ENCODE measurements around the gene COL6A1. TPM values are rescaled to one million over a fixed set of nuclear protein-coding genes. Genes with fewer than 3 reads are reported as not detected.
A peak's percentile ranks its signal among the peaks of the same experiment; 100 is the strongest.

Gene COL6A1
- total RNA-seq, 2 donors from 2014 or later = 814 to 1,189 TPM

DNA sequence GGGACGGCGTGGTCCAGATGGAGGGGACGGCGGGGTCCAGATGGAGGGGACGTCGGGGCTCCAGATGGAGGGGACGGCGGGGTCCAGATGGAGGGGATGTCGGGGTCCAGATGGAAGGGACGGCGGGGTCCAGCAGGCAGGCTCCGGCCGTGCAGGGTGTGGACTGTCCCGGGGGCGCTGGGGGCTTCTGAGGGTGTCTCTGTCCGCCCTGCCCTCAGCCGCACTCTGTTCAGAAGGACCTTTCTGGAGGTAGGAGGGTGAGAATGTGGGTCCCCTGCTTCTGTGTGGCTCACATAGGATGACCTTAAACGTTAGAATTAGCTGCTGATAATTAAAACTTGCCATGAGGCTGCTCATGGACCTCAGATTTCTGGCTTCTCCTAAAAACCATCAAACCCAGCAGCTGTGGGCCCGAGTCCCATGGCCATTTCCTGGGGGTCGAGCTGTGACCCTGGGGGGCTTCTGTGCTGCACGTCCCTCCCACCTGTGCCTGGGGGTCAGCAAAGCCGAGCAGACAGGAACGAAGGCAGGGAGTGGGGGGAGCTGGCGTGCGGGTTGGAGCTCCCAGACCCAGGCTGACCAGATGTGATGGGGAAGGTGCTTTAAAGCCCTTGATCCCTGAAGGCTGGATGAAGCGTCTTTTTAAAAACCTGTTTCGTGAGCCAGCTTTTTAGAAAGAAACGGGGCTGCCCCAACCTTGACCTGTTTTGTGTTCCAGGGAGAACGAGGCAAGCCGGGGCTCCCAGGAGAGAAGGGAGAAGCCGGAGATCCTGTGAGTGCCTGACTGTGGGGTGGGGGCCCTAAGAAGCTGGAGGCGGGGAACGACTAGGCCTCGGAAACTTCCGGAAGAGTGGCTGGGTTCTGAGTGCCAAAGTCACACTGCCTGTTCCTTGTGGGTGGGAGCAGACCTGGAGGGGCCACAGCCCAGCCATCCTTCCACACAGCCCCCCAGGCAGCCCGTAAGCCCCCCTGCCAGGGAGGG is 7.1 kb downstream of the COL6A1 start:
- Histone ChIP-seq H3K27me3 (replicated peaks; ENCODE audit: insufficient read depth) (no peaks in the 10 kb centered on the region), H3K4me3 (no peak overlapping the region), H3K27ac (no peak overlapping the region), H3K9me3 (no peaks in the 10 kb centered on the region), H3K36me3 (peaks cover 70% of the 10 kb centered on the region), H3K4me1 (ENCODE audit: control insufficient read depth in 1 of 2, low read depth in 2 of 2) (peaks cover 8 to 46% of the 10 kb centered on the region in 2 donors)
- TF ChIP-seq, protein P1, sequence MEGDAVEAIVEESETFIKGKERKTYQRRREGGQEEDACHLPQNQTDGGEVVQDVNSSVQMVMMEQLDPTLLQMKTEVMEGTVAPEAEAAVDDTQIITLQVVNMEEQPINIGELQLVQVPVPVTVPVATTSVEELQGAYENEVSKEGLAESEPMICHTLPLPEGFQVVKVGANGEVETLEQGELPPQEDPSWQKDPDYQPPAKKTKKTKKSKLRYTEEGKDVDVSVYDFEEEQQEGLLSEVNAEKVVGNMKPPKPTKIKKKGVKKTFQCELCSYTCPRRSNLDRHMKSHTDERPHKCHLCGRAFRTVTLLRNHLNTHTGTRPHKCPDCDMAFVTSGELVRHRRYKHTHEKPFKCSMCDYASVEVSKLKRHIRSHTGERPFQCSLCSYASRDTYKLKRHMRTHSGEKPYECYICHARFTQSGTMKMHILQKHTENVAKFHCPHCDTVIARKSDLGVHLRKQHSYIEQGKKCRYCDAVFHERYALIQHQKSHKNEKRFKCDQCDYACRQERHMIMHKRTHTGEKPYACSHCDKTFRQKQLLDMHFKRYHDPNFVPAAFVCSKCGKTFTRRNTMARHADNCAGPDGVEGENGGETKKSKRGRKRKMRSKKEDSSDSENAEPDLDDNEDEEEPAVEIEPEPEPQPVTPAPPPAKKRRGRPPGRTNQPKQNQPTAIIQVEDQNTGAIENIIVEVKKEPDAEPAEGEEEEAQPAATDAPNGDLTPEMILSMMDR (IDR thresholded peaks at IDR 0.05) = no peak
- ATAC-seq (ENCODE audit: insufficient number of reproducible peaks, low FRiP score, low read depth) (no peak), DNase-seq (ENCODE audit: low spot score) (peak; percentile 0)

DNA sequence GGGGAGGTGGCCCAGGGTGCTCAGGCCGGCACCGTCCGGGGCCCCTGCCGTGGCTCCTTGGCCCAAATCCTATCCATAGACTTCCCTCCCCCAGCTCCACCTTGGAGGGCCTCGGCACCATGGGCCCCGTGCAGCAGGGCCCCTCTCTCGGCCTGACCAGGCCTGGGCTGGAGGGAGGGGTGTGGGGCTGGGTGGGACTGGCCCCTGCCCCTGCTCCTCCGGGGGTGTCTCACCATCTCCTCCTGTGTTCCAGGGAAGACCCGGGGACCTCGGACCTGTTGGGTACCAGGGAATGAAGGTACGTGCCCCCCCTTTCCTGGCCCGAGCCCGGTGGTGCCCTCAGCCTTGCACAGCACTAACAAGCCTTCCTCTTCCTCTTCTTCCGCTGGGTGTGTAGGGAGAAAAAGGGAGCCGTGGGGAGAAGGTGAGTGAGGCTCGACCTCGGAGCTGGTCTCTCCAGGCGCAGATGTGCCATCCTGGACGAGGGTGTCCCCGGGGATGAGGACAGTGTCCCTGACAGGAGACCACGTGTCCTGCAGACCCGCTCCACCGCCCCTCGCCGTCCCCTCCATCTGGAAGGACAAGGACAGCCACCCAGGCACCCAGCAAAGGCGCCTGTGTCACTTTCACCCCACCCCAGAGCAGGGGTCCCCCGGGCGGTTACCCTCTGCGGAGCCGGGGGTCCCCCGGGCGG is 7.9 kb downstream of the COL6A1 start:
- peak; percentile 1 for DNase-seq (ENCODE audit: low spot score)
- no peak for ATAC-seq (ENCODE audit: insufficient number of reproducible peaks, low FRiP score, low read depth)
- peaks cover under 1 to 40% of the 10 kb centered on the region in 2 donors for H3K4me1 ChIP-seq (ENCODE audit: control insufficient read depth in 1 of 2, low read depth in 2 of 2)
- TF ChIP-seq, protein P1 (IDR thresholded peaks at IDR 0.05) = no peak
- no peaks in the 10 kb centered on the region for H3K27me3 ChIP-seq (replicated peaks; ENCODE audit: insufficient read depth)
- peaks cover 70% of the 10 kb centered on the region for H3K36me3 ChIP-seq
- no peaks in the 10 kb centered on the region for H3K9me3 ChIP-seq
- H3K27ac ChIP-seq = no peak overlapping the region
- no peak overlapping the region for H3K4me3 ChIP-seq

DNA sequence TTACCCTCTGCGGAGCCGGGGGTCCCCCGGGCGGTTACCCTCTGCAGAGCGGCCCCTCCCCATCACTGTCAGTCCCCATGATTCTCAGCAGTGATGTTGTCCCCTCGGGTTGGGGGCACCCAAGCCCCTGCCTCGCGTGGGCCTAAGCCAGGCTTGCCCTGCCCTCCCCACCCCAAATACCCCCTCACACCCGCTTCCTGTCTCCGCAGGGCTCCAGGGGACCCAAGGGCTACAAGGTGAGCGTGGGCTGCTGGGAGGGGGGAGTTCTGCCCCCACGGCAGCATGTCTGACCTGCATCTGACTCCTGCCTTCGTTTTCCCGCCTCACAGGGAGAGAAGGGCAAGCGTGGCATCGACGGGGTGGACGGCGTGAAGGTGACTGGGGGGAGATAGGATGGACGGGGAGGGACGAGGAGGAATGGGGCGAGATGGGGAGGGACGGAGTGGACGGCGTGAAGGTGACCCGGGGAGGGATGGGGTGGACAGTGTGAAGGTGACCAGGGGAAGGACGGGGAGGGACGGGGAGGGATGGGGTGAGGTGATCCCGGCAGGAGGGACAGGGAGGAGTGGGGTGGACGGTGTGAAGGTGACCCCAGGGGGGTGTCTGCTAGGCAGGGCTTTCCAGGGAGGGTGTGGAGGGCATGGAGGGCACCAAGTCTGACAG is 8.6 kb downstream of the COL6A1 start:
- TF ChIP-seq, protein P1 (IDR thresholded peaks at IDR 0.05) = no peak
- H3K4me3 ChIP-seq = no peak overlapping the region
- DNase-seq (ENCODE audit: low spot score) = peak; percentile 0
- H3K27me3 ChIP-seq (replicated peaks; ENCODE audit: insufficient read depth) = no peaks in the 10 kb centered on the region
- no peaks in the 10 kb centered on the region for H3K9me3 ChIP-seq
- peaks cover 70% of the 10 kb centered on the region for H3K36me3 ChIP-seq
- H3K4me1 ChIP-seq (ENCODE audit: control insufficient read depth in 1 of 2, low read depth in 2 of 2) = peaks cover 0 to 33% of the 10 kb centered on the region in 2 donors
- no peak overlapping the region for H3K27ac ChIP-seq
- no peak for ATAC-seq (ENCODE audit: insufficient number of reproducible peaks, low FRiP score, low read depth)

DNA sequence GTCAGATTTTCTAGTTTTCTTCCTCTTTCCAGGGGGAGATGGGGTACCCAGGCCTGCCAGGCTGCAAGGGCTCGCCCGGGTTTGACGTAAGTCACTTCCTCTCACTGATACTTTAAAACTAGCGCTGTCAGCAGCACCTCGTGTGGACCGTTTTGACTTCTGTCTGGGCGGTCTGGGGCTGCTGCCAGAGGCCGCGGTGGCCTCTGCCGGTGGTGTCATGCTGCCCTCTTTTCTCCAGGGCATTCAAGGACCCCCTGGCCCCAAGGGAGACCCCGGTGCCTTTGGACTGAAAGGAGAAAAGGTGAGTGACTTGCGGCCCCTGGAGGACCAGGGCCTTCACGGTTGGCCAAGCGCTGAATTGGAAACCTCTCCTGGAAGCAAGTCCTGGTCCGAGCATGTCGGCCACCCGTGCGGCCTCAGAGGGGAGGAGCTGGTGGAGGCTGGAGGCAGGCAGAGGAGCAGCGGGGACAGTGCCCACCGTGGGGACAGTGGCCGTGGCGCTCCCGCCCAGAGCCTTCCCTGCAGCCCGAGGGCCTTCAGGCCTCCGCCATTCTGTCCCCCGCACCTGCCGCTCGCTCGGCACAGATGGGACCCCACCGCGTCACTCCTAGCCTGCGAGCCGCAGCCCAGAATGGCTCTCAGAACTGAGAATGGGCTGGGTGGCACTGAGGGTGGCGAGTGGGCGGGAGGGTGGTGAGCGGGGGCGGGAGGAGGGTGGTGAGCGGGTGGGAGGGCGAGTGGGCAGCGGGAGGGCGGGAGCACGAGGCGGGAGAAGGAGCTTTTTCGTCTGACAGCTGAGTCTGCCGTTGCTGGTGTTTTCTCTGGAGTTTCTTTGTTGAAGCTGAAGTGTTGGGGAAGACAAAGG is 9.4 kb downstream of the COL6A1 start:
- Histone ChIP-seq H3K27ac (no peak overlapping the region), H3K36me3 (peaks cover 70% of the 10 kb centered on the region), H3K27me3 (replicated peaks; ENCODE audit: insufficient read depth) (no peaks in the 10 kb centered on the region), H3K4me3 (no peak overlapping the region), H3K4me1 (ENCODE audit: control insufficient read depth in 1 of 2, low read depth in 2 of 2) (peaks cover 0 to 25% of the 10 kb centered on the region in 2 donors), H3K9me3 (no peaks in the 10 kb centered on the region)
- ATAC-seq (ENCODE audit: insufficient number of reproducible peaks, low FRiP score, low read depth) (no peak), DNase-seq (ENCODE audit: low spot score) (peak; percentile 1)
- TF ChIP-seq, protein P1 (IDR thresholded peaks at IDR 0.05) = no peak

All from thoracic aorta (tissue), 2 donors.